HG02870 (cell line): ENCODE data around the gene FAM53B.
"Not testable (repeated sequence)": the region's sequence is repeated elsewhere in the genome, so short reads cannot be mapped to it uniquely, and the experiment has no call there.

ENCODE experiments used
- ATAC-seq: cut with Tn5 transposase; IDR thresholded peaks from one replicate; pipeline ENCODE4 v1.9.1; 2021; ENCODE audit warnings: mild to moderate bottlenecking, moderate library complexity; ENCODE audit not compliant: unreplicated experiment

Gene FAM53B

DNA sequence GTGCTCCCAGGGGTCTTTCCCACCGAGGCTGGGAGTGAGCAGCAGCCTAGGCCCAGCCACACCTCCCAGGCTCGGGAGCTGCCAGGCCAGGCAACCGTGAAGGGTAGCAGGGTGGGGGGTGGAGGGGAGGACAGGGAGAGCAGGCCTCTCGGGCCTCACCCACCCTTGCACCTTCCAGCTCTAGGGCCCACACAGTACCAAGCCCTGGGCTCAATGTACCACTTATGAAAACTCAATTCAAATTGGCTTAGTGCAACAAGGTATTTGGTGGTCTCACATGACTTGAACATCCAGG lies 127.4 kb downstream of the FAM53B start:
- ATAC-seq, result no peak

DNA sequence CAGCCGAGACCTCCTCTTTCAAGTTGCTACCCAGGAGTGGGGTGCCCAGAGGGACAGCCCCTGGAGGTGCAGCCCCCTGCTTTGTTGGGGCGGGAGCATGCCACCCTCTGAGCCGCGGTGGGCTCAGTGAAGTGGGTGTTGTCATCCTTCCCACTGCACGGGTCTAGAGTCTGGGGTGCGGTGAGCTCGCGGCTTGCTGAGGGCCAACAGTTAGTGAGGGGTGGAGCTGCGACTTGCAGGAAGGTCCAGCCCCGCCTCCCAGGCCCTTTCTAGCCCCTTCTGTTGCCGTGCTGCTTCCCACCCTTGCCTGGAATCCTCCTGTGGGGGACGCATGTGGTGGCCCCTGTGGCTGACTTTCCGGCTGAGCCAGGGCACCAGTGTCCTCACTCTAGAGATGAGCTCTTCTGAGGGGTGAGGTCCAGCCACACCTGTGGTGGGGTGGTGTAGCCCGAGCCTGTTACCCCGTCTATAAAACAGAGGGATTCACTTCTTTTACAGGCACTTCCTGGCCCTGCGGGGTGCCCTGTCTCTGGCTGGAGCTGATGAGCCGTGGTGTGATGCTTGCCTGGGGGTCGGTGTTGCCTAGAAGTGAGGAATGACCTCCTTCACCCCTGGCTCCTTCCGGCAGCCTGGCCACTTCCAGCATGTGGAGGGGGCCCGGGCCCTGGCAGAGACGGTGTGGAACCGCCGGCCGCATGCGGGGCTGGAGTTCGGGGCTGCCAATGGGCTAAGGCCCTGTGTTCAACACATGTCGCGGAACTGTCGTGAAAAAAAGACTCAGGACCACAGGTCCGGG lies 127.9 kb downstream of the FAM53B start:
- no peak for ATAC-seq

- ATAC-seq, result no peak
These were observed 128.9 kb downstream of the FAM53B start for GRCh38 chr10:124615259-124615658.

DNA sequence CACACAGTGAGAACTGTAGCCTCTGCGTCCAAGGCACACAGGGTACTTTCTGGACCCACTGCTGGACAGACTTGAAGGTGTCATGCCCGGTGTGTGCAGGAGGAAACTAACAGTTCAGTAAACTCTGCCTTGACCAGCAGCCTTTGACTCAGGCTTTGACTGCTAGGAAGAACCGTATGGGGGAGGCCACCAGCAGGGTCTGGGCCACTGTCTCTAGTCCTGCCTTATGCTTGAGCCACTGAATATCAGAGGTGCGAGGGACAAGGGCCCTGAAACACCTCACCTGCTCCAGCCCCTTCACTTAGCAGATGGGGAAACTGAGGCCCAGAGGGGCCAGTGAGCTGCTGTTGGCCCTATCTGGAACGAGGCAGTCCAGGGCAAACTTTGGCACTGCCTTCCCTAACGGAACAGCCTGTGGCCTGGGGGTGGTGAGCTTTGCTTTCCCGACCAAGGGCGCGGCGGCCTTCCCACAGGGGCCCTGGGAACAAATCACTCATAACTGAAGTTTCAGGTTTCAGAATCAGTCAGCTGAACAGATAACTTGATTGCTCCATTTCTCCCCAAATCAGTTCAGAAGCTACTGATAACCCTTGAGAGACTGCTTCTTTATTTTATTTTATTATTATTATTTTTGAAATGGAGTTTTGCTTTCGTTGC lies 130.0 kb downstream of the FAM53B start:
- peak; percentile 70 for ATAC-seq

DNA sequence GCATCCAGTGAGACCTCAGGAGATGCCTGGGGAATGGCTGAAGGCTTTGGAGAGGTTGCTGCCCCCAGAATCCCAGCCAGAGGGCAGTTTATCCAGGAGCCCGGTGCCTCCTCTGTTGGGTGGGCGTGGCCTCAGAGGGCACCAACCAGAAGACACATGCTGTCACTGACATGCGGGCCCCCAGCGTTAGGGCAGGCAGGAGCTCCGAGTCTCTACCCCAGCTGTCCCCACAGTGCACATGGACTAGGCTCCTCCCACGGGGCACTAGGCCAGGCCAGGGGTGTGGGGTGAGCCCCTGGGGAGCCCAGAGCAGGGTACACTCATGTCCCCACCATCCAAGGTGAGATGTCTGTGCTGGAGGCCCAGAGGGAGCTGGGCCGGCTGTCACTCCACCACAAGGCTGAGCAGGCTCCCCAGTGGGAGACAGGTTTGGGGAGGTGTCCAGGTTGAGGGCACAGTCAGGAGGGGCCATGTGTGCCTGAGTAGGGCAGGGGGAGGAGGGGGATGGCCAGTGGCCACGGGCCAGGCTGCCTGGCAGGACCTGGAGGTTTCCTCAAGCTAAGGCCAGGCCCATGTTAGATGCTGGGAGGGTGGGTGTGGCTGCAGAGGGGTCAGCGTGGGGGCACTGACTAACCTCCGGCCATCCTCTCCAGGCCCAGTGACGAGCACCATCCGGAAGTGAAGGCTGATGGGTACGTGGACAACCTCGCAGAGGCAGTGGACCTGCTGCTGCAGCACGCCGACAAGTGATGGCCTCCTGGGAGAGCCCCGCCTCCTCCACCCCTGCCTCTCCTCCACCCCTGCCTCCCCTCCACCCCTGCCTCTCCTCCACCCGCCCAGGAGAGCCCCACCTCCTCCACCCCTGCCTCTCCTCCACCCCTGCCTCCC lies 131.3 kb downstream of the FAM53B start:
- no peak for ATAC-seq

DNA sequence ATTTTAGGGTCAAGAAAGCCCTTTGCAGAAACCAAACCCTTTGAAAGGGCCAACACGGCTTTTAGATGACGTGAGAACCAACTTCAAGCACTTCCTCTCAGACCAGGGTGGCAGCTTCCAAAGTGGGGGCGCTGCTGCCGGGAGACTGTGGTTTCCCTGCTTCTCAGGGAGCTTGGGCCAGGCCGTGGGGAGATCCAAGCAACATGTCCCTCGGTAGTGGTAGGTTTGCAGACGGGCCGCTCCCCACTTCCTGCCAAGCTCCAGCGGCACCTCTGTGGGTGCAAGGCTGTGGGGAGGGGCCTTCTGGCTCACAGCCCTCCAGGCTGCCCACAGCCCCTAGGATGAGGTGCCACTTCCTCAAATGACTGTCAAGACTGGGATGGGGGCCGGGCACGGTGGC lies 132.4 kb downstream of the FAM53B start:
- ATAC-seq, result no peak

DNA sequence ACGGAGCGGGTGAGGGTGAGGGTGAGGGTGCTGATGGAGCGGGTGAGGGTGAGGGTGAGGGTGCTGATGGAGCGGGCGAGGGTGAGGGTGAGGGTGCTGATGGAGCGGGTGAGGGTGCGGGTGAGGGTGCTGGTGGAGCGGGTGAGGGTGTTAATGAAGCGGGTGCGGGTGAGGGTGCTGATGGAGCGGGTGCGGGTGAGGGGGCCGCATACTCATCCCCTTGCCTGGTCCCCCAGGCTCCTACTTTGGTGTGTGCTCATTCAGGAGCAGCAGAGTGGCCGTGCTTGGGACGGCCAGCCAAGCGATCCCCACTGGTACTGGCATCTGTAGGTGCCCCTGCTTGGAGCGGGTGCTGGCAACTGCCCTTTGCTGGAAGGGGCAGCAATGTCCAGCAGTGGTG lies 133.3 kb downstream of the FAM53B start:
- not testable (repeated sequence) for ATAC-seq

- not testable (repeated sequence) for ATAC-seq
These were observed 134.0 kb downstream of the FAM53B start for GRCh38 chr10:124610186-124610585.

- no peak for ATAC-seq
These were observed 134.5 kb downstream of the FAM53B start for GRCh38 chr10:124609698-124610097.

GRCh38 chr10:124608093-124608721 lies 136.0 kb downstream of the FAM53B start:
- ATAC-seq, result no peak

GRCh38 chr10:124607693-124608092 lies 136.5 kb downstream of the FAM53B start:
- ATAC-seq, result no peak

DNA sequence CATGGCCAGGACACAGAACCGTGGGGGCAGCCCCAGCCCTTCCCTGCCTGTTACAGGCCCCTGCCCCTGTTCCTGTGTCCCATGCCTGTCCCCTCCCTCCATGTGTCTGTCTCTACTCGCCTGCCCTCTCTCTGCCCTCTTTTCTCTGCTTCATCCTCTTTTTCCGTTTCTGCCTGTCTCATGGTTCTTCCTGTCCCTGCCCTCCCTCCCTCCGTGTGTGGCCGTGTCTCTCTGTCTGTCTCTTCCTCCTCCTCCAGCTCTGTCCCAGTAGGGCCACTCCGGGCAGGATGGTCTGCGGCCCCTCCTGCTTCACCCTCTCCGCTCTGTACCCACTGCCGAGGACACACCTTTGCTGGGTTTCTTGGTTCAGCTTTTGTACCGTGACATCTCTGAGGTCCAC lies 137.4 kb downstream of the FAM53B start:
- ATAC-seq, result no peak

DNA sequence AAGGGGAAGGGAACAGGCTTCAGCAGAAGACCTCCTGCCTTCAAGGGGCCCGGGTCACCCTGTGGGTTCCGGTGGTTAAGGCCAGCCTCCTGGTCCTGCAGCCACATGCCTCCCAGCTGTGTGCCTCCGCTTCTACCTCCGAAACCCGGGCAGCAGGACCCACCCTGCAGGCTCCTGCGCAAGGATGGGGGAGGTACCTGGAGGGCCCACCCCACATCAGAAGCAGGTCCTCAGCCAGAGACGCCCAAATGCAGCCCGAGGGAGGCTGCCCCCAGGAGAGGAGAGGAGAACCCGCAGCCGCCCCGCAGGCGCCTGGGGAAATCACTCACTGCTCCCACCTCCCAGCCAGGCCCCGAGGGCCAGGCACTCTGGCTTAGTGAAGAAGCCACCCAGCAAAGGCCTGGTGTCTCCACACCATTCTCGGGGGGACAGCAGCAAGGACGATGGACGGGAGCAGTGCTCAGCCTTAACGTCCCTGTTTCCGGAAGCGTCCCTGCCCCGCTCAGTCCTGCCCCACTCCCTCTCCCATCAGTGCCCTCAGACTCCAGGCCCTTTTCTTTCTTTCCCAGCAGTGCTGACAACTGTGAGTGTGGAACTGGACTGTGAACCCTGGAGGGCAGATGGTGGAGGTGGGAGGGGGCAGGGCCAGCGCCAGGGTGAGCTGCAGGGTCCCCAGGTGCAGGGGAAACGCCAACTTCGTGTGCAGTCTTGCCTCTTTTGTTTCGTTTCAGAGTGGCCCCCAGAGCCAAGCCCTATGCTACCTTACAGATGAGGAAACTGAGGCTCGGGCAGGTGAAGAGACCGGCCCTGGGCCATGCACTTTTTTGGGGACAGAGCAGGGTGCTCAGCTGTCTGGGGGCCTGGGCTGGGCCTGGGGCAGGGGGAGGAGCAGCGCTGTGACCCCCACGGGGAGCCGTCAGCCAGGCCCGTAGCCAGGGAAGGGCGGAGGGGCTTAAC lies 138.0 kb downstream of the FAM53B start:
- ATAC-seq, result no peak

- no peak for ATAC-seq
These were observed 138.7 kb downstream of the FAM53B start for GRCh38 chr10:124605481-124605855.

GRCh38 chr10:124605001-124605370 lies 139.2 kb downstream of the FAM53B start:
- no peak for ATAC-seq

DNA sequence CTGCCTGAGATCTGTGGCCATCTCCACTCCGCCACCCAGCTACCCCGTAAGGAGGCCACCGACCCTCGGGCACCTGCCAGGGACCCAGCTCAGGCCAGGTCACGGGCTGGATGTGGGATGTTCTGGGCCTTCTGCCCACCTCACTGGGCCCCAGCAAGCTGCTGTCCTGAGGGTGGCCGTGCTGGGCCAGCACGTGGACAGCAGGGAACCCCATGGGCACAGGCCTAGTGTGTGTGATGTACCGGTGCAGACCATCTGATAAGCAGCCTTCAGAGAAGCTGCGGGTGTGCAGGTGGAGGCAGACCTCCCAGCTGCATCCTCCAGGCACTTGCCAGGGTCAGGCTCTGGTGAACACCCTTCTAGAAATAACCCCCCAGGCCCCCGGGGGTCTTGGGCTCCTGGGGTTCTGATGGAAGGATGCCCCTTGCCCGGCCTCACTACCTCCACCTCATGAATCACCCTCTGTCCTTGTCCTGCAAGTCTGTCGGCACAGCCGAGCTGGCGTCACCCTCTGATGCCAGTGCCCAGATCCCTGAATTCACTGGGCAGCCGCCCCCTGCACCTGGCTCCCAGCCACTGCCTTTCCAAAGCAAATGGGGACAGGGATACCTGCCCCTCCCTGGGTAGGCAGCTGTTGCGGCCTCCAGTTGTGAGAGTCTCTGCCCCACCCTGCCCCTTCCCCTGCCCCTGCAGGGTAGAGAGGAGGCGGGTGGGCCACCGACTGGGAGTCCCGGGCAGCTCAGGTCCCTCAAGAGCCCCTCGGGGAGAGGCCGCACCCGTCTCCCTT lies 139.8 kb downstream of the FAM53B start:
- no peak for ATAC-seq

DNA sequence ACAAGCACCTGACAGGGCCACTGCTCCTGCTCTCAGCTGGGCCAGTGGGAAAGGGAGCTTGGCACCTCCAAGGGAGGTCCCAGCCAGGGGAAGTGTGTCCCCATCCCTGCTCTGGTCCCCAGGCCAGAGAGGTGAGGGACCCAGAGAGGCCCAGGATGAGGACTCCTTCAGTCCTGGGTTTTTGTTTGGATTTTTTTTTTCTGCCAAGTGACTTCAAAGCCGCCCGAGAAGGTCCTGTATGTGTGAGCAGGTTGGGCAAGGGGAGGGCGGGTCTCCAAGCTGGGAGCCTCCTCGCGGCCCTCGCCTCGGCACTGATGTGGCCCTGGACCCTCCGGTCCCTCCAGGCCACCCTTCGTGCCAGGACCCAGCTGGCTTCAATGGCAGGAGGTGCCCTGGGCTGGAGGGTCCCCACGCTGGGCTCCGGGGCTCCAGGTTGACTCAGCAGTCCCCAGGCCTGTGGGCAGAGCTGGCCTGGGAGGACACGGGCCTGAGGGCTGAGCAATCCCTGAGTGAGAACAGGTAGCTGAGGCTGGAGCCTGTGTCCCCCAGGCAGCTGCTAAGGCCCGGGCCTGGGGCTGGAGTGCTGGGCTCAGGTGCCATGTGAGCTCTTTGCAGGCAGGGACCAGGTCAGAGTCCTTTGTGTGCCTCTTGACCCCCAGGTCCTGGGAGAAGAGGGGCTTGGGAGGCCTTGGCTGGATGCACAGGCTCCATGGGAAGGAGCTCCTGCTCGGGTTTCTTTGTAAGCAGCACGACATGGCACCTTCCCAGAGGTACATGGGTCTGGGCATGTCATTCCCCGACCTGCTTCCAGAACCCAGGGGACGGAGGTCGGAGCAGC lies 140.6 kb downstream of the FAM53B start:
- ATAC-seq, result no peak

DNA sequence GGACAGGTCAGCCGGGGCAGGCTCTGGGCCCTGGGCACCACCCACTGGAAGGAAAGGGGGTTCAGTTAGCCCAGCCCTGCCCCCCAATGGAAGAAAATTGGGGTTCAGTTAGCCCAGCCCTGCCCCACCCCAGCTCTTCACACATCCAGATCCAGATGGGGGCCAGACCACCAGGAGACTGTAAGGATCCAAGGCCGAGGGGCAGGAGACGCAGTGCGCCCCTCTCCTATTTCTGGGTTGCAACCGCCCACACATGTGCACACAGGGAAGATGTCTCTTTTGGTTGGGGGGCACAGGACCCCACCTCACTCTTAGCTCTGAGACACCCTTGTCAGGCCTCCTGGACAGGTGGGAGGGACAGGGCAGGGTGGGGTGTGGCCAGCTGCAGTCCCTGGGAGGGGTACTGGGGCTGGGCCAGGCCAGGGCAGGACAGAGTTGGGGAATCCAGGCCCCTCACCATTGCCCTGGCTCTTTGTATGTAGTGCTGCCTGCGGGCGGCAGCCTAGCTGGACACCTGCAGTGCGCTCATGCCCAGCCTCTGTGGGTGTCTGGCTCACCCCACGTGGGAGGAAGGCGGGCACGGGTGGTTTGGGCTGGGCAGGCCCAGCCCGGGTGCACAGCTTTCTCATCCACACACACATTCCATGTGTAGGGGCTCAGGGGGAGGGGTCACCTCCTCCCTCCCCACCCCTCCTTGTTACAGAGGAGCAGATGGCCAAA lies 141.4 kb downstream of the FAM53B start:
- no peak for ATAC-seq
